AG10803 (cell line): ENCODE results near the gene FAM186B.
"Not testable (repeated sequence)": the region's sequence is repeated elsewhere in the genome, so short reads cannot be mapped to it uniquely, and the experiment has no call there.

ENCODE experiments used
- DNase-seq: peaks from one replicate; pipeline ENCODE4 v3.0.0; 2010; ENCODE audit warnings: low read depth
- H3K4me3 ChIP-seq: 2 replicates; pipeline ENCODE4 v1.5.1; 2011; ENCODE audit warnings: mild to moderate bottlenecking, low read length, control low read depth
- TF ChIP-seq, protein P1 (sequence below): conservative IDR thresholded peaks from 2 replicates; pipeline ENCODE4 v1.5.1; 2011; ENCODE audit warnings: mild to moderate bottlenecking, low read length, control low read depth, inconsistent platforms

The FAM186B gene, protein sequence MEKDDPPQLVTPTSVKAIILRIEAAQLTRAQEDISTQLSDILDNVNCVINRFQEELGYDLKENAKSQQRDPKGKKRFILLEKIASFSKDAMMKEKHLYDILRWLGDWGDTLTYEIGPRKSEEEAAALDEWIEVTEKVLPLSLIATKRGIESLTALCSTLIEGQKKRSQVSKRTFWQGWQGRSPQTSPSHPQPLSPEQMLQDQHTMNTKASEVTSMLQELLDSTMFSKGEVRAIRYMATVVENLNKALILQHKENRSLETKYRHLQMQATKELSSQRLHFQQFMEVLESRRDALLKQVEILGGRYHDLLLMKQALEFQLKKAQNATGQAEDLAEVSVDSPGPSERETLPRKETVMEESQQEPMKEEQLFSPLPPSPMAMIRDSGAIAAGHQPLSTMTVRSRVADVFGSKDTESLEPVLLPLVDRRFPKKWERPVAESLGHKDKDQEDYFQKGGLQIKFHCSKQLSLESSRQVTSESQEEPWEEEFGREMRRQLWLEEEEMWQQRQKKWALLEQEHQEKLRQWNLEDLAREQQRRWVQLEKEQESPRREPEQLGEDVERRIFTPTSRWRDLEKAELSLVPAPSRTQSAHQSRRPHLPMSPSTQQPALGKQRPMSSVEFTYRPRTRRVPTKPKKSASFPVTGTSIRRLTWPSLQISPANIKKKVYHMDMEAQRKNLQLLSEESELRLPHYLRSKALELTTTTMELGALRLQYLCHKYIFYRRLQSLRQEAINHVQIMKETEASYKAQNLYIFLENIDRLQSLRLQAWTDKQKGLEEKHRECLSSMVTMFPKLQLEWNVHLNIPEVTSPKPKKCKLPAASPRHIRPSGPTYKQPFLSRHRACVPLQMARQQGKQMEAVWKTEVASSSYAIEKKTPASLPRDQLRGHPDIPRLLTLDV

GRCh38 chr12:49605539-49605938, at the start of gene FAM186B:
TSS of gene FAM186B (minus strand) at chr12:49605639. CDS start at chr12:49605477, 162 bp downstream.
- DNase-seq, H3K4me3 ChIP-seq: not testable (repeated sequence)

GRCh38 chr12:49654715-49655114, 49.3 kb upstream of the FAM186B start:
- H3K4me3 ChIP-seq: no peak overlapping the region
- no peak for DNase-seq
- TF ChIP-seq, protein P1, sequence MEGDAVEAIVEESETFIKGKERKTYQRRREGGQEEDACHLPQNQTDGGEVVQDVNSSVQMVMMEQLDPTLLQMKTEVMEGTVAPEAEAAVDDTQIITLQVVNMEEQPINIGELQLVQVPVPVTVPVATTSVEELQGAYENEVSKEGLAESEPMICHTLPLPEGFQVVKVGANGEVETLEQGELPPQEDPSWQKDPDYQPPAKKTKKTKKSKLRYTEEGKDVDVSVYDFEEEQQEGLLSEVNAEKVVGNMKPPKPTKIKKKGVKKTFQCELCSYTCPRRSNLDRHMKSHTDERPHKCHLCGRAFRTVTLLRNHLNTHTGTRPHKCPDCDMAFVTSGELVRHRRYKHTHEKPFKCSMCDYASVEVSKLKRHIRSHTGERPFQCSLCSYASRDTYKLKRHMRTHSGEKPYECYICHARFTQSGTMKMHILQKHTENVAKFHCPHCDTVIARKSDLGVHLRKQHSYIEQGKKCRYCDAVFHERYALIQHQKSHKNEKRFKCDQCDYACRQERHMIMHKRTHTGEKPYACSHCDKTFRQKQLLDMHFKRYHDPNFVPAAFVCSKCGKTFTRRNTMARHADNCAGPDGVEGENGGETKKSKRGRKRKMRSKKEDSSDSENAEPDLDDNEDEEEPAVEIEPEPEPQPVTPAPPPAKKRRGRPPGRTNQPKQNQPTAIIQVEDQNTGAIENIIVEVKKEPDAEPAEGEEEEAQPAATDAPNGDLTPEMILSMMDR: no peak

GRCh38 chr12:49652921-49653520, 47.6 kb upstream of the FAM186B start:
- TF ChIP-seq, protein P1: no peak
- no peak overlapping the region for H3K4me3 ChIP-seq
- DNase-seq: no peak

DNA sequence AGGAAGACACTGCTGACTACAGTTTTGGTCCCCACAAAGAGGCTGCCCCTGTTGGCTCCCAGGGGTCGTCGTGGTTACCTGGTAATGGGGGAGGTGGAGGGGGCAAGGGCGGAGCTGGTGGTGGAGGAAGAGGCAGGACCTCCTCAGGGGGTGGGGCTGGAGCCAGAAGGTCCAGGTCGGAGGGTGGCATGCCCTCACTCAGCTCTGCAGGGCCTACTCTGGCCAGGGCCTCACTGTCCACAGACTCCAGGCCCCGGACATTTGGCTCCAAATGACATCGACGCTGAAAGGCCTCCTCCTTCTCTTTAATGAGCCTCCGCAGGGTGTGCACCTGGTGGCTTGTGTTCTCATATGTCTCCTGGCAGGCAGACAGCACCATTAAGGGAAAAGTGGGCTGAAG, 46.4 kb upstream of the FAM186B start:
- H3K4me3 ChIP-seq: no peak overlapping the region
- no peak for DNase-seq
- TF ChIP-seq, protein P1: no peak

DNA sequence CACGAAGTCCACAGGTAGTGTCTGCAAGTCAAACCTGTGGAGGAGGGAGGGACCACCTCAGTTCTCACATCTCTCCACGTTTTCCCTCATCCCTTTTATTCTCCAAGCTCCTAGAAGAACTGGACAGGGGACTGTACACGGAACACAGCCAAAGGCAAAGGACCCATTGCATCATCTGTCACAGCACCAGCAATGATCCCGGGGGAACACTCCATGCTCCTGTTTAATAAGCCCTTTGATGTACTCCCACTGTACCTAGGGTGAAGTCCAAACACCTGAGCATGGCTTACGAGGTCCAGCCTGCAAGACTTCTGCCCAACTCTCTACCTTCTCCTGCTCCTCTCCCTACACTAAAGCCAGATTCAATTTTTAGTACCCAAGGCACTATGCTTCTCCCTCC, 44.5 kb upstream of the FAM186B start:
- DNase-seq: no peak
- no peak overlapping the region for H3K4me3 ChIP-seq
- TF ChIP-seq, protein P1: no peak

GRCh38 chr12:49649445-49649844, 44.0 kb upstream of the FAM186B start:
- TF ChIP-seq, protein P1: no peak
- no peak overlapping the region for H3K4me3 ChIP-seq
- no peak for DNase-seq

- DNase-seq: no peak
- TF ChIP-seq, protein P1: no peak
- no peak overlapping the region for H3K4me3 ChIP-seq
Measured at GRCh38 chr12:49648712-49649003, 43.2 kb upstream of the FAM186B start.
